Stomach (tissue), 9 donors: Measurements from ENCODE around the gene GNG7. TPM values are rescaled to one million over a fixed set of nuclear protein-coding genes. Genes with fewer than 3 reads are reported as not detected.

Experiments
- DNase-seq, 2 donors: peaks; one replicate each; pipeline versions ENCODE4 v3.0.0 to v3.0.0-alpha.2; 2013 to 2019
- H3K27ac ChIP-seq, 5 donors: fragments of 200-600 bp in 4 of 5; sonication (generic) in 4 of 5; one replicate each; pipeline ENCODE4 v1.5.1; 2013 to 2019; ENCODE audit warnings: mild to moderate bottlenecking in 1 of 5, moderate library complexity in 1 of 5
- H3K27me3 ChIP-seq, 3 donors: fragments of 200-600 bp; sonication (generic); one replicate each; pipeline ENCODE4 v1.5.1; 2017 to 2019; ENCODE audit warnings: mixed run types in 1 of 3
- H3K36me3 ChIP-seq, 4 donors: fragments of 200-600 bp; sonication (generic); 1 replicate in 3 of 4; 2 replicates in 1 of 4; pipeline ENCODE4 v1.5.1; 2016 to 2019
- H3K4me1 ChIP-seq, 4 donors: fragments of 200-600 bp; sonication (generic); one replicate each; pipeline ENCODE4 v1.5.1; 2016 to 2019
- H3K4me3 ChIP-seq, 4 donors: fragments of 200-600 bp; sonication (generic) in 3 of 4; one replicate each; pipeline ENCODE4 v1.5.1; 2016 to 2019; ENCODE audit warnings: mild to moderate bottlenecking in 1 of 4
- H3K9me3 ChIP-seq, 4 donors: fragments of 200-600 bp; sonication (generic); one replicate each; pipeline ENCODE4 v1.5.1; 2016 to 2019
- CTCF ChIP-seq, 7 experiments: fragments of 450-650 bp in 4 of 7; fragments of 200-600 bp in 3 of 7; sonication (generic) in 3 of 7; IDR thresholded peaks; one replicate each; pipeline ENCODE4 v1.5.1; 2016 to 2019; ENCODE audit warnings: antibody characterized with exemption in 7 of 7, control low read depth in 2 of 7, mild to moderate bottlenecking in 1 of 7
- EP300 ChIP-seq: sonication (generic); formaldehyde crosslinking; IDR thresholded peaks from one replicate; pipeline ENCODE4 v1.6.1; 2017; ENCODE audit warnings: antibody characterized with exemption
- POLR2A ChIP-seq, 4 donors: fragments of 450-650 bp; IDR thresholded peaks; one replicate each; pipeline ENCODE4 v1.6.1; 2016; ENCODE audit warnings: antibody characterized with exemption in 4 of 4, control low read depth in 2 of 4, mild to moderate bottlenecking in 1 of 4, moderate library complexity in 1 of 4
- POLR2AphosphoS5 ChIP-seq, 3 donors: sonication (generic); formaldehyde crosslinking; IDR thresholded peaks; one replicate each; pipeline ENCODE4 v1.6.1; 2016; ENCODE audit warnings: antibody characterized with exemption in 3 of 3
- WGBS, 5 donors: extraction: QIAGEN DNeasy Blood & Tissue Kit in 3 of 5; methylation state at CpG; one replicate each; pipeline versions ENCODE4 v1.1.5 to v1.1.7; 2013 to 2018; 5-methylcytosine and 5-hydroxymethylcytosine counted together
- intact Hi-C: fragments of 100-400 bp; cut with DNase I; formaldehyde crosslinking; loops from one replicate; pipeline ENCODE4 v1.15.1; 2023; ENCODE audit warnings: low total_unique reads
- polyA plus RNA-seq, 3 donors: library from polyadenylated mRNA; stranded (reverse); fragments of 200-250 nt; gene quantifications; one replicate each; pipeline ENCODE4 v1.2.3, GENCODE V29; 2013
- total RNA-seq, 5 donors: library from RNA; depleted of rRNA; stranded (reverse); fragments of >200 nt; gene quantifications; one replicate each; pipeline versions ENCODE4 v1.1.0 to v1.2.3, GENCODE V29; 2014 to 2016
- donor health status: healthy with polysubstance abuse.
- donor health status: Bipolar disorder and iron deficiency.
- donor health status: healthy.

The GNG7 gene
- total and polyA plus RNA-seq, 8 donors = 0.58 to 15.1 (median 4.3) TPM

- Histone ChIP-seq H3K9me3 (peaks cover 3 to 21% (median 12%) of the 10 kb centered on the region in 4 donors), H3K36me3 (no peaks in the 10 kb centered on the region), H3K4me3 (no peak overlapping the region), H3K27ac (no peak overlapping the region), H3K27me3 (peaks cover 0 to 16% (median 3%) of the 10 kb centered on the region in 3 donors), H3K4me1 (peaks cover 14 to 24% (median 20%) of the 10 kb centered on the region in 4 donors)
- intact Hi-C loops = no loop called here
- TF ChIP-seq CTCF (IDR thresholded peaks at IDR 0.05) = no peak
- TF ChIP-seq EP300 = no peak
- TF ChIP-seq POLR2A (IDR thresholded peaks at IDR 0.05) = no peak
- TF ChIP-seq POLR2AphosphoS5 (IDR thresholded peaks at IDR 0.05) = no peak
- no peak for DNase-seq
- 79 to 85% (median 84%) methylated on average over 13 of the region's 13 CpGs for WGBS, 5 donors
These were observed 218.1 kb downstream of the GNG7 start for GRCh38 chr19:2484178-2484937.

GRCh38 chr19:2483484-2484151 lies 218.9 kb downstream of the GNG7 start:
- WGBS, 5 donors = 86 to 92% (median 91%) methylated on average over 4 of the region's 4 CpGs
- intact Hi-C loops = no loop called here
- no peak overlapping the region for H3K27ac ChIP-seq

GRCh38 chr19:2483084-2483483 lies 219.4 kb downstream of the GNG7 start:
- Histone ChIP-seq H3K4me1 (peaks cover under 1 to 24% (median 20%) of the 10 kb centered on the region in 4 donors), H3K27ac (no peak overlapping the region), H3K36me3 (peaks cover 0 to 5% (median under 1%) of the 10 kb centered on the region in 4 donors), H3K27me3 (peaks cover 0 to 3% (median 0%) of the 10 kb centered on the region in 3 donors), H3K4me3 (no peak overlapping the region), H3K9me3 (peaks cover 3 to 21% (median 12%) of the 10 kb centered on the region in 4 donors)
- TF ChIP-seq POLR2A (IDR thresholded peaks at IDR 0.05) = no peak
- no peak for TF ChIP-seq POLR2AphosphoS5 (IDR thresholded peaks at IDR 0.05)
- TF ChIP-seq EP300 = no peak
- TF ChIP-seq CTCF (IDR thresholded peaks at IDR 0.05) = no peak
- intact Hi-C loops = no loop called here
- DNase-seq = no peak
- 78 to 87% (median 85%) methylated on average over 6 of the region's 6 CpGs for WGBS, 5 donors

More at GRCh38 chr19:2483484-2484151, 218.9 kb downstream of the GNG7 start:
- H3K9me3 ChIP-seq = peaks cover 3 to 21% (median 12%) of the 10 kb centered on the region in 4 donors
- H3K4me1 ChIP-seq = peaks cover 6 to 24% (median 20%) of the 10 kb centered on the region in 4 donors
- no peak for DNase-seq
- H3K36me3 ChIP-seq = no peaks in the 10 kb centered on the region
- TF ChIP-seq EP300 (no peak), CTCF (IDR thresholded peaks at IDR 0.05) (no peak), POLR2AphosphoS5 (IDR thresholded peaks at IDR 0.05) (no peak), POLR2A (IDR thresholded peaks at IDR 0.05) (no peak)
- no peak overlapping the region for H3K4me3 ChIP-seq
- peaks cover 0 to 8% (median 0%) of the 10 kb centered on the region in 3 donors for H3K27me3 ChIP-seq

GRCh38 chr19:2482354-2483038 lies 220.0 kb downstream of the GNG7 start:
- peaks cover 5 to 25% (median 22%) of the 10 kb centered on the region in 4 donors for H3K4me1 ChIP-seq
- no peak overlapping the region for H3K27ac ChIP-seq
- intact Hi-C loops = no loop called here
- no peaks in the 10 kb centered on the region for H3K27me3 ChIP-seq
- peaks cover 0 to 9% (median 6%) of the 10 kb centered on the region in 4 donors for H3K36me3 ChIP-seq
- peaks cover 3 to 21% (median 12%) of the 10 kb centered on the region in 4 donors for H3K9me3 ChIP-seq
- no peak for DNase-seq
- H3K4me3 ChIP-seq = no peak overlapping the region
- TF ChIP-seq POLR2A (IDR thresholded peaks at IDR 0.05) (no peak), POLR2AphosphoS5 (IDR thresholded peaks at IDR 0.05) (no peak), EP300 (no peak), CTCF (IDR thresholded peaks at IDR 0.05) (no peak)
- WGBS, 5 donors = 70 to 80% (median 76%) methylated on average over 12 of the region's 12 CpGs
